B cell (primary cell): ENCODE data around the gene CD200.

Experiments
- EZH2 ChIP-seq: IDR thresholded peaks from 2 replicates; pipeline ENCODE4 v1.6.1; 2012; ENCODE audit warnings: borderline replicate concordance, low read depth, mild to moderate bottlenecking, moderate library complexity, low read length; ENCODE audit not compliant: insufficient read depth, poor library complexity, severe bottlenecking
- TF ChIP-seq, protein P1 (sequence below): fragments of 200-600 bp; IDR thresholded peaks from one replicate; pipeline ENCODE4 v1.8.0; 2022; ENCODE audit warnings: antibody characterized with exemption, mild to moderate bottlenecking

- TF ChIP-seq, protein P1, sequence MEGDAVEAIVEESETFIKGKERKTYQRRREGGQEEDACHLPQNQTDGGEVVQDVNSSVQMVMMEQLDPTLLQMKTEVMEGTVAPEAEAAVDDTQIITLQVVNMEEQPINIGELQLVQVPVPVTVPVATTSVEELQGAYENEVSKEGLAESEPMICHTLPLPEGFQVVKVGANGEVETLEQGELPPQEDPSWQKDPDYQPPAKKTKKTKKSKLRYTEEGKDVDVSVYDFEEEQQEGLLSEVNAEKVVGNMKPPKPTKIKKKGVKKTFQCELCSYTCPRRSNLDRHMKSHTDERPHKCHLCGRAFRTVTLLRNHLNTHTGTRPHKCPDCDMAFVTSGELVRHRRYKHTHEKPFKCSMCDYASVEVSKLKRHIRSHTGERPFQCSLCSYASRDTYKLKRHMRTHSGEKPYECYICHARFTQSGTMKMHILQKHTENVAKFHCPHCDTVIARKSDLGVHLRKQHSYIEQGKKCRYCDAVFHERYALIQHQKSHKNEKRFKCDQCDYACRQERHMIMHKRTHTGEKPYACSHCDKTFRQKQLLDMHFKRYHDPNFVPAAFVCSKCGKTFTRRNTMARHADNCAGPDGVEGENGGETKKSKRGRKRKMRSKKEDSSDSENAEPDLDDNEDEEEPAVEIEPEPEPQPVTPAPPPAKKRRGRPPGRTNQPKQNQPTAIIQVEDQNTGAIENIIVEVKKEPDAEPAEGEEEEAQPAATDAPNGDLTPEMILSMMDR = no peak
- TF ChIP-seq EZH2 = no peak
These were observed 29.3 kb downstream of the CD200 start for GRCh38 chr3:112362221-112362620.
